Lower leg skin (tissue), 4 donors: ENCODE results near the gene ZNF385B. TPM values are rescaled to one million over a fixed set of nuclear protein-coding genes. Genes with fewer than 3 reads are reported as not detected.

Source experiments
- DNase-seq, 2 donors: peaks; one replicate each; pipeline ENCODE4 v3.0.0-alpha.2; 2019; ENCODE audit warnings: low spot score in 2 of 2
- H3K4me3 ChIP-seq: fragments of 200-600 bp; sonication (generic); 2 replicates; pipeline ENCODE4 v1.5.1; 2017; ENCODE audit warnings: mild to moderate bottlenecking, low read depth; ENCODE audit not compliant: poor library complexity, severe bottlenecking
- CTCF ChIP-seq, 3 donors: fragments of 450-650 bp; IDR thresholded peaks; one replicate each; pipeline ENCODE4 v1.5.1; 2016; ENCODE audit warnings: antibody characterized with exemption in 3 of 3, mild to moderate bottlenecking in 3 of 3, moderate library complexity in 2 of 3
- POLR2A ChIP-seq, 2 donors: fragments of 450-650 bp; IDR thresholded peaks; one replicate each; pipeline ENCODE4 v1.6.1; 2016 to 2017; ENCODE audit warnings: antibody characterized with exemption in 2 of 2, mild to moderate bottlenecking in 1 of 2, moderate library complexity in 1 of 2
- WGBS, 2 donors: methylation state at CpG; one replicate each; pipeline ENCODE4 v1.1.5; 2018; 5-methylcytosine and 5-hydroxymethylcytosine counted together
- intact Hi-C: fragments of 100-400 bp; cut with DNase I; formaldehyde crosslinking; loops from one replicate; pipeline ENCODE4 v1.15.0; 2023; ENCODE audit warnings: low total_unique reads
- total RNA-seq, 4 donors: library from RNA; depleted of rRNA; stranded (reverse); fragments of >200 nt; gene quantifications; one replicate each; pipeline ENCODE4 v1.1.0, GENCODE V29; 2016

ZNF385B gene
- total RNA-seq, 4 donors from 2014 or later = 0.97 to 1.4 TPM; not detected in 2

- intact Hi-C loops = no loop called here
- 87 to 89% methylated on average over 3 of the region's 3 CpGs for WGBS, 2 donors
- H3K4me3 ChIP-seq = no peak overlapping the region
- no peak for DNase-seq
- no peak for TF ChIP-seq CTCF (IDR thresholded peaks at IDR 0.05)
- no peak for TF ChIP-seq POLR2A (IDR thresholded peaks at IDR 0.05)
These were observed 308.0 kb downstream of the ZNF385B start for GRCh38 chr2:179553382-179553781.

GRCh38 chr2:179551539-179552045, 309.8 kb downstream of the ZNF385B start:
- TF ChIP-seq POLR2A (IDR thresholded peaks at IDR 0.05) = no peak
- TF ChIP-seq CTCF (IDR thresholded peaks at IDR 0.05) = no peak
- 67 to 77% methylated on average over 1 of the region's 1 CpG for WGBS, 2 donors
- H3K4me3 ChIP-seq = no peak overlapping the region
- intact Hi-C loops = no loop called here
- no peak for DNase-seq

GRCh38 chr2:179550849-179551248, 310.6 kb downstream of the ZNF385B start:
- 89 to 90% methylated on average over 4 of the region's 4 CpGs for WGBS, 2 donors
- intact Hi-C loops = no loop called here
- H3K4me3 ChIP-seq = no peak overlapping the region
- no peak for TF ChIP-seq CTCF (IDR thresholded peaks at IDR 0.05)
- no peak for TF ChIP-seq POLR2A (IDR thresholded peaks at IDR 0.05)
- no peak for DNase-seq

- intact Hi-C loops = no loop called here
- no peak for DNase-seq
- 80 to 86% methylated on average over 1 of the region's 1 CpG for WGBS, 2 donors
- H3K4me3 ChIP-seq = no peak overlapping the region
- TF ChIP-seq POLR2A (IDR thresholded peaks at IDR 0.05) = no peak
- no peak for TF ChIP-seq CTCF (IDR thresholded peaks at IDR 0.05)
These were observed 311.2 kb downstream of the ZNF385B start for GRCh38 chr2:179550214-179550613.

GRCh38 chr2:179546656-179547055, 314.8 kb downstream of the ZNF385B start:
- DNase-seq = no peak
- intact Hi-C loops = no loop called here
- 91 to 99% methylated on average over 2 of the region's 2 CpGs for WGBS, 2 donors
- TF ChIP-seq CTCF (IDR thresholded peaks at IDR 0.05) (no peak), POLR2A (IDR thresholded peaks at IDR 0.05) (no peak)
- no peak overlapping the region for H3K4me3 ChIP-seq

GRCh38 chr2:179545024-179545423, 316.4 kb downstream of the ZNF385B start:
- no peak overlapping the region for H3K4me3 ChIP-seq
- intact Hi-C loops = no loop called here
- DNase-seq = no peak
- WGBS, 2 donors = 68 to 72% methylated on average over 2 of the region's 2 CpGs
- no peak for TF ChIP-seq CTCF (IDR thresholded peaks at IDR 0.05)
